Smooth muscle cell (in vitro differentiated cells): Measurements from ENCODE around the gene FAM3A. TPM values are rescaled to one million over a fixed set of nuclear protein-coding genes. Genes with fewer than 3 reads are reported as not detected.

Experiments
- DNase-seq: peaks from one replicate; lab custom pipeline; 2025; ENCODE audit not compliant: unreplicated experiment; lab: John Stamatoyannopoulos, UW
- H2AFZ ChIP-seq: fragments of 200-600 bp; sonication (generic); 2 replicates; pipeline ENCODE4 v1.6.0; 2016; ENCODE audit warnings: antibody characterized with exemption, low read depth, mild to moderate bottlenecking
- H3F3A ChIP-seq: fragments of 200-600 bp; sonication (generic); 2 replicates; pipeline ENCODE4 v1.6.0; 2017; ENCODE audit warnings: antibody characterized with exemption, low read depth
- H3K27ac ChIP-seq: fragments of 200-600 bp; sonication (generic); 2 replicates; pipeline ENCODE4 v1.5.1; 2016; ENCODE audit warnings: low read depth, mild to moderate bottlenecking
- H3K27me3 ChIP-seq: fragments of 200-600 bp; sonication (generic); 2 replicates; pipeline ENCODE4 v1.6.1; 2016; ENCODE audit warnings: low read depth, mild to moderate bottlenecking
- H3K36me3 ChIP-seq: fragments of 200-600 bp; sonication (generic); 2 replicates; pipeline ENCODE4 v1.5.1; 2016; ENCODE audit warnings: low read depth
- H3K4me1 ChIP-seq: fragments of 200-600 bp; sonication (generic); 2 replicates; pipeline ENCODE4 v1.5.1; 2016; ENCODE audit warnings: low read depth
- H3K4me2 ChIP-seq: fragments of 200-600 bp; sonication (generic); 2 replicates; pipeline ENCODE4 v1.6.0; 2016; ENCODE audit warnings: mild to moderate bottlenecking
- H3K4me3 ChIP-seq: fragments of 200-600 bp; sonication (generic); 2 replicates; pipeline ENCODE4 v1.5.1; 2016; ENCODE audit warnings: mild to moderate bottlenecking
- H3K79me2 ChIP-seq: fragments of 200-600 bp; sonication (generic); 2 replicates; pipeline ENCODE4 v1.6.0; 2016; ENCODE audit warnings: low read depth, mild to moderate bottlenecking
- H3K9ac ChIP-seq: fragments of 200-600 bp; sonication (generic); 2 replicates; pipeline ENCODE4 v1.6.0; 2016; ENCODE audit warnings: low read depth
- H3K9me3 ChIP-seq: fragments of 200-600 bp; sonication (generic); replicated peaks from 2 replicates; pipeline ENCODE4 v1.5.1; 2016; ENCODE audit warnings: low read depth
- H4K20me1 ChIP-seq: fragments of 200-600 bp; sonication (generic); 2 replicates; pipeline ENCODE4 v1.6.0; 2016; ENCODE audit warnings: low read depth
- WGBS: methylation state at CpG from one replicate; pipeline ENCODE4 v1.1.7; 2016; ENCODE audit warnings: low lambda C conversion rate; 5-methylcytosine and 5-hydroxymethylcytosine counted together
- polyA plus RNA-seq: library from polyadenylated mRNA; unstranded; fragments of >200 nt; fragmentation: Nextera tagmentation; extraction: Ambion mirVana; gene quantifications from 2 replicates; pipeline ENCODE4 v1.2.1, GENCODE V29; 2016
- total RNA-seq: library from RNA; depleted of rRNA; stranded (reverse); fragments of >200 nt; gene quantifications from 2 replicates; pipeline ENCODE4 v1.2.3, GENCODE V29; 2014
- TF ChIP-seq, protein P1 (sequence below): fragments of 200-600 bp; sonication (generic); IDR thresholded peaks from 2 replicates; pipeline ENCODE4 v1.5.1; 2017; ENCODE audit warnings: borderline replicate concordance, mild to moderate bottlenecking, antibody characterized with exemption; ENCODE audit not compliant: insufficient read depth, poor library complexity, severe bottlenecking

Gene FAM3A
- total and polyA plus RNA-seq, 2 experiments from 2014 or later = 13.6 to 49.1 TPM

- Histone ChIP-seq H3K79me2 (peaks cover 12% of the 10 kb centered on the region), H3F3A (no peaks in the 10 kb centered on the region), H3K9ac (no peak overlapping the region), H3K27me3 (no peaks in the 10 kb centered on the region), H3K4me1 (no peaks in the 10 kb centered on the region), H3K4me3 (no peak overlapping the region), H4K20me1 (no peaks in the 10 kb centered on the region), H3K36me3 (no peaks in the 10 kb centered on the region), H2AFZ (no peak overlapping the region), H3K9me3 (no peaks in the 10 kb centered on the region), H3K4me2 (peak overlapping the region; percentile 83), H3K27ac (peak overlapping the region; percentile 2)
- DNase-seq = no peak
- TF ChIP-seq, protein P1, sequence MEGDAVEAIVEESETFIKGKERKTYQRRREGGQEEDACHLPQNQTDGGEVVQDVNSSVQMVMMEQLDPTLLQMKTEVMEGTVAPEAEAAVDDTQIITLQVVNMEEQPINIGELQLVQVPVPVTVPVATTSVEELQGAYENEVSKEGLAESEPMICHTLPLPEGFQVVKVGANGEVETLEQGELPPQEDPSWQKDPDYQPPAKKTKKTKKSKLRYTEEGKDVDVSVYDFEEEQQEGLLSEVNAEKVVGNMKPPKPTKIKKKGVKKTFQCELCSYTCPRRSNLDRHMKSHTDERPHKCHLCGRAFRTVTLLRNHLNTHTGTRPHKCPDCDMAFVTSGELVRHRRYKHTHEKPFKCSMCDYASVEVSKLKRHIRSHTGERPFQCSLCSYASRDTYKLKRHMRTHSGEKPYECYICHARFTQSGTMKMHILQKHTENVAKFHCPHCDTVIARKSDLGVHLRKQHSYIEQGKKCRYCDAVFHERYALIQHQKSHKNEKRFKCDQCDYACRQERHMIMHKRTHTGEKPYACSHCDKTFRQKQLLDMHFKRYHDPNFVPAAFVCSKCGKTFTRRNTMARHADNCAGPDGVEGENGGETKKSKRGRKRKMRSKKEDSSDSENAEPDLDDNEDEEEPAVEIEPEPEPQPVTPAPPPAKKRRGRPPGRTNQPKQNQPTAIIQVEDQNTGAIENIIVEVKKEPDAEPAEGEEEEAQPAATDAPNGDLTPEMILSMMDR = no peak
- WGBS = 78% methylated on average over 16 of the region's 16 CpGs
Measured at GRCh38 chrX:154484255-154485149, 31.5 kb downstream of the FAM3A start.

- no peaks in the 10 kb centered on the region for H3K27me3 ChIP-seq
- WGBS = 80% methylated on average over 7 of the region's 7 CpGs
- no peak for DNase-seq
- TF ChIP-seq, protein P1 = no peak
- no peak overlapping the region for H3K27ac ChIP-seq
- no peaks in the 10 kb centered on the region for H3F3A ChIP-seq
- no peaks in the 10 kb centered on the region for H3K9me3 ChIP-seq
- no peaks in the 10 kb centered on the region for H4K20me1 ChIP-seq
- H3K4me2 ChIP-seq = no peak overlapping the region
- H3K79me2 ChIP-seq = peaks cover 7% of the 10 kb centered on the region
- no peaks in the 10 kb centered on the region for H3K36me3 ChIP-seq
- no peak overlapping the region for H3K4me3 ChIP-seq
- H2AFZ ChIP-seq = no peak overlapping the region
- no peak overlapping the region for H3K9ac ChIP-seq
- no peaks in the 10 kb centered on the region for H3K4me1 ChIP-seq
Measured at GRCh38 chrX:154483325-154483724, 32.7 kb downstream of the FAM3A start.

DNA sequence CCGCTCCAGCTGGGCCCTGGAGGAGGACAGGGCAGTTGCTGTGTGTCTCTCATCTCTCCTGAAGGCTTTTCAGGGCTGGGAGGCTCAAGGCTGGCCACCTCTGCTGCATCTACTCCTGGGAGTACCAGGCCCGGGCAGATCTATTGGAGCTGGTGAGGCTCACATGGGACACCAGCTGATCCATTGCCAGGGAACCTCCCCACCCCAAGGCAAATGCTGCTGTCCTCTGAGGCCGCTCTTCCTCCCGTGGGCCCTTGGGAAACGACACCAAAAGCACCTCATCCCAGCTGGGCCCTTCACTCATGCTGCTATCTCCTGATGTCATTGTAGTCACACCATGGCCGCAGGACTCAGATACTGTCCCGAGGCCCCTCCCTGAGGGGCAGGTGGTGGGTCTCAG is 33.2 kb downstream of the FAM3A start:
- Histone ChIP-seq H2AFZ (no peak overlapping the region), H3K9ac (no peak overlapping the region), H3K36me3 (no peaks in the 10 kb centered on the region), H3K27ac (no peak overlapping the region), H3K4me3 (no peak overlapping the region), H3K27me3 (no peaks in the 10 kb centered on the region), H3K9me3 (no peaks in the 10 kb centered on the region), H3F3A (no peaks in the 10 kb centered on the region), H3K79me2 (peaks cover 7% of the 10 kb centered on the region), H3K4me2 (no peak overlapping the region), H3K4me1 (no peaks in the 10 kb centered on the region), H4K20me1 (no peaks in the 10 kb centered on the region)
- DNase-seq = no peak
- TF ChIP-seq, protein P1 = no peak
- WGBS = 86% methylated on average over 6 of the region's 7 CpGs
